Measurements from ENCODE around the gene ACBD6.

GRCh38 chr1:180386745-180387367 is 115.5 kb downstream of the ACBD6 start:
- no peak for TF ChIP-seq CTCF (IDR thresholded peaks at IDR 0.05; ENCODE audit: low read depth, low read length, poor library complexity, severe bottlenecking)
- TF ChIP-seq EZH2phosphoT487 (IDR thresholded peaks at IDR 0.05; ENCODE audit: borderline replicate concordance, low read length), result no peak

Data from DOHH2 (cell line).